KG1 (cell line): ENCODE data around the gene HSPA1A.

Experiments used
- DNase-seq: peaks from one replicate; lab custom pipeline; 2025; lab: John Stamatoyannopoulos, UW

Gene HSPA1A

DNA sequence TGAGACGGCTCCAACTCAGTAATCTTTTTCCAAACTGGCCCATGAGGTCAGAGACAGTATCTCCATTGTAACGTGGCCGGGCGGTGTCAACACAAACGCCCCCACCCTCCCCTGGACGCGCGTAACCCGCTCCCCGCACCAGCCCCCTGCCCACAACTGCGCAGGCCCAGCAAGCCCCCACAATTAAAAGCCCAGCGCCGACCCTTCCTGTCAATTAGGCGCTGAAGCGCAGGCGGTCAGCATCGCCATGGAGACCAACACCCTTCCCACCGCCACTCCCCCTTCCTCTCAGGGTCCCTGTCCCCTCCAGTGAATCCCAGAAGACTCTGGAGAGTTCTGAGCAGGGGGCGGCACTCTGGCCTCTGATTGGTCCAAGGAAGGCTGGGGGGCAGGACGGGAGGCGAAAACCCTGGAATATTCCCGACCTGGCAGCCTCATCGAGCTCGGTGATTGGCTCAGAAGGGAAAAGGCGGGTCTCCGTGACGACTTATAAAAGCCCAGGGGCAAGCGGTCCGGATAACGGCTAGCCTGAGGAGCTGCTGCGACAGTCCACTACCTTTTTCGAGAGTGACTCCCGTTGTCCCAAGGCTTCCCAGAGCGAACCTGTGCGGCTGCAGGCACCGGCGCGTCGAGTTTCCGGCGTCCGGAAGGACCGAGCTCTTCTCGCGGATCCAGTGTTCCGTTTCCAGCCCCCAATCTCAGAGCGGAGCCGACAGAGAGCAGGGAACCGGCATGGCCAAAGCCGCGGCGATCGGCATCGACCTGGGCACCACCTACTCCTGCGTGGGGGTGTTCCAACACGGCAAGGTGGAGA is at the start of gene HSPA1A, which contains the start of gene HSPA1L:
TSS of gene HSPA1A (plus strand) at position 519 of the 814 bp plus-strand sequence. CDS start at position 733, 214 bp downstream.
TSS of gene HSPA1L (minus strand) at position 259 of the 814 bp plus-strand sequence. CDS start 3,311 bp downstream, outside the sequence.
- DNase-seq = no peak

DNA sequence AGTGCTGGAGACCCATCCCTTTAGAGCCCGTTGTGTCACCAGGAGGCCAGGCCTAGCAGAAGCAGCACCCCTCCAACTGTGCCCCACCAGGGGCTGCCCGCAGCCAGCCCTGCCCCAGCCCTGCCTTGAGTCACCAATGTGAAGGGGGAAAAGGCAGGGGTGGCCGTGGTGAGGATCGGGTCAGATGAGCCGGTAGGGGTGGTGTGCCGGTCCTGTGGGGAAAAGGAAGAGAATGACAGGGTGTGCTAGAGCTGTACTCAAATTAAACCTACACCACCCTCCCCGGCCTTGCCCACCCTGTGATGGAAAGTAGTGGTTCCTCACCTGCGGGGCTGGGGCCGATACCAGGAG is 49.8 kb upstream of the HSPA1A start:
- no peak for DNase-seq

DNA sequence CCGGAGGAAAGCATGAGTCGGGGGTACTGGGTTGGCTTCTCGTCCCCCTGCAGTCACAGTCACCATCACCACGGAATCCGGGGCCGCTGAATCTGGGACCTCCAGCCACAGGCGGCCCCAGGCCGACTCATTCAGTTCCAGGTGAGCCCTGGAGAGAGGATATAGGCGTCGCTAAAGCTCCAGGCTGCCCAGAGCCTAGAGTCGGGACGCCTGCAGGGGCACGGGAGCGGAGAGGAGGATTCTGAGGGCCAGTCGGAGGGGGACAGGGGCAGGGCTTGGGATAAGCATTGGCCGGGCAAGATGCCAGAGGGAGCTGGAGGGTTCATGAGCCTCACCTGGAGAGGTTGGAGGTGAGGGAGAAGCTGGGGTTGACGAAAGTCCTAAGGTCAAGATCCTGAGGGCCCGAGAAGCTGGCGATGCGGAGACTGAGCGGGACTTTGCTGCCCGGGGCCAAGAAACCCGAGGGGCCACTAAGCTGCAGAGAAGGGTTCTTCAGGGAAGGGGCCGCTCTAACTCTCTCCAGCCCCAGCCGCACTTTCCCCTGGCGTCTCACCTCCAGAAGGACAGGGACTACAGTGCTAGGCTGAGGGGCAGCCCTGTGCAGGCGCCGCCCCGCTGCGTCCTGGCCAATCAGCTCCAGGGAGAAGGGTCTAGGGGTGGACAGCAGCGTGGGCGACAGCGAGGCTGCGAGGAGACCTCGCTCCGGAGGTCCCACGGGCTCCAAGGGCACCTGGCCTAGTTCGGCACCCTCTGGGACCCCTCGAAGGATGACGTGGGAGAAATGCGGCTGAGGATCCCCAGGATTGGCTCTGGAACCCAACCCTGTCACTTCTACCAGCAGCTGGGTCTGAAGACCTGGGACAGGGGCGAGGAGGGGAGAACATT is 49.2 kb upstream of the HSPA1A start:
- no peak for DNase-seq

DNA sequence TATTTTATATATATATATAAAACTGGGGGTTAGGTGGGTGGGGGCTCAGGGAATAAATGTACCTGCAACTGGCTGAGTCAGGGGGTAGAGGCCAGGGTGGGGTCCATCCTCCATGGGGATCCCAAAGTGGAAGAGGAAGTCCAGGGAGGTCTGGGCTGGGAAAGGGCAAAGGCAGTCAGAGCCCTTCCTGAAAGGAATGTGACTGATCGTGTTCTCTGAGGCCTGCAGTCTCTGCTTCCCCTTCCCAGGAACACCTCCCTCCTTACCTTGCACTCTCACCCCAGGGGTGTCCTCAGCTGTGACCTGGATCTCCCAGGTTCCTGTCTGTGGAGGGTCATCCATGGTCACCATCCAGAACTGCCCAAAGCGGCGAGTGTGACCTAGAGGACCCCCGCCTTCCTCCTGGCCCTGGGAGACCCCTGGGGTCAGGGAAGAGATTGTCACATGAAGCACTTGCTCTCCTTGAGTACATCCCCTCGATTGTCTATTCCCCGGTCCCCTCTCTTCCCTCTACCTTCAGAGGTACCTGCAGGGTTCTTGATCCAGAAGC is 48.2 kb upstream of the HSPA1A start:
- DNase-seq = no peak

DNA sequence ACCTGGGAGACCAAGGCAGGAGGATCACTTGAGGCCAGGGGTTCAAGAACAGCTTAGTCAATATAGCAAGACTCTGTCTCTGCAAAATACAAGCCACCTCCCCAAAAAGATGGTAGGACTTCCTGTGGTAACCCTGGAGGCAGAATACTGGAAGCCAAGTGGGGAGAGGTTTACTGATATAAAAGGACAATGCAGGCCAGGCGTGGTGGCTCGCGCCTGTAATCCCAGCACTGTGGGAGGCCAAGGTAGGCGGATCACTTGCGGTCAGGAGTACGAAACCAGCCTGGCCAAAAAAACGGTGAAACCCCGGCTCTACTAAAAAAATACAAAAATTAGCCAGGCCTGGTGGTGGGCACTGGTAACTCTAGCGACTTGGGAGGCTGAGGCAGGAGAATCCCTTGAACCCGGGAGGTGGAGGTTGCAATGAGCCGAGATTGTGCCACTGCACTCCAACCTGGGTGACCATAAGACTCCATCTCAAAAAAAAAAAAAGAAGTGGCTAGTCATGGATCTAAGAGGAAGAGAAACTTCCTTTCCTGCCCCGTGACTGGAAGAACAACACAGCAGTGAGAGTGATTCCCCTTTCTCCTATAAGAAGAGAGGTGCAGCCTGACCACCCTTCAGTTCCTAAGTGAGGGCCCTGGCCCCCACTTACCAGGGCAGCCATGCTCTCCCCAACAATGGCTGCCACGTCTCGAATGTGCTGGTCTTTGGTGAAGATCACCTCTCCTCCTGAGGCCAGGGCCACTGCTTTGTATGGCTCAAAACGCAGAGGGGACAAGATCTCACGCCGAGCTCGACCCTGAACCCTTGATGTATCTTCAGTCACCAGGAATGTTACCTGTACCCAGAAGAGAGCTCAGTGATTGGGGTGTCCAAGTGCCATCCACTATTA is 46.7 kb upstream of the HSPA1A start:
- DNase-seq = no peak

DNA sequence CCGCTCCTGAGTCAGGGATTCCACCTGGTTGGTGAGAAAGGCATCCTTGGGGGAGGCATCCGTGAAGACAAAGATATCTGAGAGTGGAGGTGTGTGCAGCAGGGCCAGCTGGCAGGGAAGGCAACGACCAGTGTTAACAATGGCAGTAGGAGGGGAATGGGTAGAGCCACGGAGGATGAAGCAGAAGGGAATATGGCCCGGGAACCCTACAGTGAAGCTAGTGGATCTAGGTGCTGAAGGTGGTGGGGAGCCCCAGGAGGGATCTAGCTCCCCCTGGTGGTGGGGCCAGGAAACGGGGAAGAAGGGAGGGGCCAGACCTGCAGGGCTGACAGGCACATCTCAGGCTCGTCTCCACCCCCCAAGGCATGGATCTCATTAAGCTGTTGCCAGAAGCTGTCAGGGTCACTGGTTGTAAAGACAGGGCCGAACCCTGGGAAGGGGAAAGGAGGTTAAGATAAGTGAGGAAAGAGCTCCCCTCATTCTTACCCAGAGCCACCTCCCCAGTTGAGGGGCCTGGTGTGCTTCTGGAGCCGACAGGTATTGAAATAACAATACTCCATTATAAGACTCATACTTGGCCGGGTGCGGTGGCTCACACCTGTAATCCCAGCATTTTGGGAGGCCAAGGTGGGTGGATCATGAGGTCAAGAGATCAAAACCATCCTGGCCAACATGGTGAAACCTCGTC is 45.5 kb upstream of the HSPA1A start:
- peak; percentile 72 for DNase-seq

DNA sequence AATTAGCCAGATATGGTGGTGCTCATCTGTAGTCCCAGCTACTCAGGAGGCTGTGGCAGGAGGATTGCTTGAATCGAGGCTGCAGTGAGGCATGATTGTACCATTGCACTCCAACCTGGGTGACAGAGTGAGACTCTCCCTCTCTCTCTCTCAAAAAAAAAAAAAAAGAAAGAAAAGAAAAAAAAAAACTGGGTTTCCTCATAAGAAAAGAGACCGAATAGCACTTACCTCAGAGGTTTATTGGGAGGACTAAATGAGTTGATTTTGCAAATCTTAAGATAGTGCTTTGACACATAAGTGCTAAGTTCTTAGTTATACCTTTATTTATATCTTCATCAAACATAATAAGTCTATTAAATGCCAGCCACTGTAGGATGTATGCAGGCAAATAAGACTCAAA is 44.5 kb upstream of the HSPA1A start:
- DNase-seq = no peak

DNA sequence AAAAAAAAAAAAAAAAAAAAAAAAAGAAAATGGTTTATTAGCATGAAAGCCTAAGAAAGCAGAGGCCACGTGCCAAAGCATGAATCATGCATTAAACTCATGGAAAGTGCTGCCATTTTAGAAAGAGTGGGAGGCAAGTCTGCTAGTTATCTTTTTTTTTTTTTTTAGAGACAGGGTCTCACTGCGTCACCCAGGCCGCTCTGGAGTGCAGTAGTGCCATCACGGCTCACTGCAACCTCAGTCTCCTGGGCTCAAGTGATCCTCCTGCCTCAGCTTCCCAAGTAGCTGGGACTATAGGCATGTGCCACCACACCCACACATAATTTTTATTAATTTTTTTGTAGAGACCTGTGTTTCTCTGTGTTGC is 43.4 kb upstream of the HSPA1A start:
- DNase-seq = no peak

DNA sequence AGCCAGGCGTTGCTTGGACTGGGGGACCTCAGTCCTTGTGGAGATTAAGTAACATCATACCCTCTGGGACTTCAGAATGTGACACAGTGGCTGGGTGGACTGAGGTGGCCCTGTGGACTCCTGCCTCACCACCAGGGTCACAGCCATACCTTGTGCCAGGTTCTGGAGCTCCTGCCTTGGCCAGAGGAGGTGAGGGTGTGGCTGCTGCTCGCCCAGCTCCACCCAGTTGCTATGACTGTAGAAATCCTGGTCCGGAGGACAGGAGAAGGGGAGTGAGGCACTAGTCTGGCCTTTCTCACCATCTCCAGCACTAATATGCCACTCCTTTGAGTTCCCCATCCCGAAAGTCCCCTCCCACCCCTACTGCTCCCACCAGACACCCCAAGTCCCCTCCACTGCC is 40.2 kb upstream of the HSPA1A start:
- DNase-seq = no peak

DNA sequence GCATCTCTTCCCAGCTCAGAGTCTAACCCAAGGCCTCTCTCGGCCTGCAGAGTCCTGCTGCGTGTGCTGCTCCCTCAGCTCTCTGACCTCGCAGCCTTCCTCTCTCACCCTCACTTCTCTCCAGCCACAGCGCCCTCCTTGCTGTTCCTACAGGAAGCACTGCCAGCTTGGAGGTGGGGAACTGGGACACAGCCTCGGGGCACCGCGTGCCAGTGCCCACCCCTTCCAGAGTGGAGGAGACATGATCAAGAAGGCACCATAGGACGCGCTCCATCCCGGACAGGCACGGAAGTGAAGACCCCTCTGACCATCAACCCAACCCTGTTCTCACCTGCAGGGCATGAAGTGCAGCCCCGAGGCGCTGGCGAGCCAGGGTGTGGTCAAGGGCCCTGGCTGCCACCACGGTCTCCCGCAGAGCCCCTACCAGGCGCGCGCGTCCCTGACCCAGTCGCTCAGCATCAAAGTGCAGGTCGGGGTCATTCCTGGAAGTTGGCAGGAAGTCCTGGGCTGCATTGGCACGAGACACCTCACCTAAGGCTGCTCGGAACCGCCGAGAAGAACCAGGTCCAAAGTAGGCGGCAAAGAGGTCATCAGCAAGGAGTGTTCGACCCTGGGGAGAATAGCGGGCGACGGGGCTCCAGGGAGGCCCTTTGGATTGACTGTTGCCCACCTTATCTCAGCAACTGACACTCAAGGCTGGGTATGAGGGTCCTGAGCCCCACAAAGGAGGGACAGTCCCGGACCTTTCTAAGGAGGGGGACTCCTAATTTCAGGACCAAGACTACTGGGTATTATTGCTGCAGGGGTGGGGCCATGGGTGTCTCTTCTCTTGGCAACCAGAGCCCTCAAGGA is 39.5 kb upstream of the HSPA1A start:
- DNase-seq = no peak

DNA sequence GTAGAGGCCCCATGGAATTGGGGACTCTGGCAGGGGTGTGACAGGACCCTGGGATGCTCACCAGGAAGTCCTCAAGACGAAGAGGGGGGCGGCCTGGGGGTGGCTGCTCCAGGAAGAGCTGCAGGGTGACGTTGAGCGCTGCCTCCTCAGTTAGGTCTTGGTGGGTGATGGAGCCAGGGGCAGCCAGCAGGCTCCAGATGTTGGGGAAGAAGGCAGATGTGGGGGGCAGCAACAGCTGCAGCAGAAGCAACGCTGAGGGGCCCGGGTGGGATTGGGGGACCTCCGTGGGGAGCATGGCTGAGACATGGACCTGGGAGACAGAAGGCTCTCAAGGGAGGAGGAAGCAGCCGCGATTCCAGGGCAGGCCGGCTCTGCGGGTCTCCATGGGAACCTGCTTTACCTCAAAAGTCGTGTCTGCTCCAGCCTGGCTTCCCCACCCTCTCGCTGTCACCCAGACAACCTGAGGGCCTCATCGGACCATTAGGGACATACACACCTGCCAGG is 38.8 kb upstream of the HSPA1A start:
- no peak for DNase-seq

DNA sequence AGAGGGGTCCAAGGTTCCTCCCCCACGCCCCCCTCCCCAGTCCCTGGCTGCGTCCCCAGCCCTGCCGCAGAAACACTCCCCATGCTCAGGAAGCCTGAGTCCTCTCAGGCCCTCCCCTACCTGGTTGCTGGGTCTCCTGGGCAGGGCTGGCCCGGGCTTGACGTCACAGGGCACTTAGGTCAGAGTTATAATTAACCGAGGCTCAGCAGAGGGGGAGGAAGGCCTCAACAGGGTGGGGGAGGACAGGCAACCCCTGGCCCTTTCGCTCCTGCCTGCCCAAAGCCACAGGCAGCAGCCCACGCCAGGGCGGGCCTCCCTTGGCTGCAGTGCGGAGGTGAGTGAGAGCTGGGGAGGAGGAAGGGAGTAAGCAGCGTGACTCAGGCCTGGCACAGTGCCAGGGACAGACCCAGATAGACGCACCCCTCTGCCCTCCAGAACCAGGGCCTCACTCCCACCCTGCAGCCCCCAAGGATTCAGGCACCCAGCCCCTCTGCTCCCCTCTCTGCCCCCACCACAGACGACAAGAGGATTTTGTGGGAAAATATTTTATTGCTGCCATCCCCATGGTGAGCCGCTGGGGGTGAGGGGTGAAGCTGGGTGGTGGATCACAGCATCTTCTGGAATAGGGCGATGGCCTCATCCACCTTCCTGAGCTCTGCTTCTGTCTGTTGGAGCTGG is 38.2 kb upstream of the HSPA1A start, which contains the start of gene VWA7:
TSS of gene VWA7 (minus strand) at position 340 of the 678 bp plus-strand sequence. CDS start 549 bp downstream, outside the sequence.
- DNase-seq = peak; percentile 26

DNA sequence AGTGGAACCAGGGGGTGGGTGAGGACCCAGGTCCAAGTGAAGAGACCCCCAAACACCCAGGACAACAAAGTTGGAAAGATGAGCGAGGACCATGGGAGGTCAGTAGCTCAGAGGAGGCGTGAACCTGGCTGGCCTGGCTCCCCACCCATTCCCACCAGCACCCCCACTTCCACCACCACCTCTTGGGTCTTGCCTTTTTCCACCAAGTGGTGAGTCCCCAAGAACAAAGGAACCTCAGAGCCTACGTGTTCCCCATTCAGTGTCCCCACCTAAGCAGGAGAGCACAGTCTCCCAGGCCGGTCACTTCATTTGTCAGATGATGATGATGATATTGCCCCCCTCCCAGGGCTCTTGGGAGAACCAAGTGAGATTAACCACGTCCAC is 37.7 kb upstream of the HSPA1A start:
- no peak for DNase-seq

DNA sequence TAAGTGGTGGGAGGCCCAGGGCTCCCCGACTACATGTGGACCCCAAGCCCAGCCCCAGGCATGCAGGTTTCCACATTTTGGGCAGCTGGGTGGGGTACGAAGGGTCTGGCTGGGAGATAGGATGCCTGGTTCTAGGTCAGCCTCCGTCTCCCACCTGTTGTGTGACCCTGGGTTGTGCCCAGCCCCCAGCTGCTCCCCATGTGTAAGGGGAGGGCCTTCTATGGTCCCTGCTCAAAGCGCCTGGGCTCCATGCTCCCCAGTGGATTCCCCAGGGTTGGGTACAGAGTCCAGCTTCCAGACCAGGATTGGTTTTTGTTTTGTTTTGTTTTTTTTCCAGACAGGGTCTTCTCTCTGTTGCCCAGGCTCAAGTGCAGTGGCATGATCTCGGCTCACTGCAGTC is 37.1 kb upstream of the HSPA1A start:
- no peak for DNase-seq

DNA sequence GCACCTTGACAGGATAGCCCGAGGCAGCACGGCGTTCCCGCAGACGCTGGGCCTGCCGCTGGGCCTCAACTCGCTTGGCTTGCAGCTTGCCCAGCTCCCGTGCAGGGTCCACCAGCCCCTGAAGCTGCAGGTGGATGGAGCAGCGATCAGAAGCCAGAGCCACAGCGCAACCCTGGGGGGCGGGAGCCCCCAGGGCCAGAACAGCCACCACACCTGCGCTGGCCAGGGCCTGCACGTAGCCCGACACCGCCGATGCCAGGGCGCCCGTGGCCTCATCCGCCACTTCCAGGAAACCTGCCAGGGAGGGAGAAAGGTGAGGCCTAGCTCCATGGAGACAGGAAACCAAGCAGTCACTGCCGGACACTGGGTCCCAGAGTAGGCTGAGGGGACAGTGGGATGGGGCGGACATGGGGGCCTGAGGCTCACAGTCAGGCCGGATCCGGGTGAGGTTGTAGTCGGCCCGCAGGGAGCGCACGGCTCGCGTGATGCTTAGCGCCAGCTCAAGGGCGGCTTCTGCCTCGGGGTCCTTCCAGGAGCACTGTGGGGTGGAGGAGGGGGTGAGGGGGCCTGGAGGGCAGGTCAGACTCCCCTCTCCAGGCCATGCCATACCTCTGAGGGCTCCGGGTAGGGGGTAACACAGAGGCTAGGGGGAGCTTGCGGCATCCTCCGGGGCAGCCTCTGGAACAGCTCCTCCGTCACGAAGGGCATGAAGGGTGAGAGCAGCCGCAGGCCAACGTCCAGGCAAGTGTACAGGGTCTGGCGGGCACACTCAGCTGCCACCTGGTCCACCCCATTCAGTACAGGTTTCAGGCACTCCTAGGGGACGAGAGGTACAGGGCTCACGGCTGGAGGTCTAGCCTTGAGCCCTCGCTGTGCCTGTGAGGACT is 36.1 kb upstream of the HSPA1A start:
- DNase-seq = no peak

DNA sequence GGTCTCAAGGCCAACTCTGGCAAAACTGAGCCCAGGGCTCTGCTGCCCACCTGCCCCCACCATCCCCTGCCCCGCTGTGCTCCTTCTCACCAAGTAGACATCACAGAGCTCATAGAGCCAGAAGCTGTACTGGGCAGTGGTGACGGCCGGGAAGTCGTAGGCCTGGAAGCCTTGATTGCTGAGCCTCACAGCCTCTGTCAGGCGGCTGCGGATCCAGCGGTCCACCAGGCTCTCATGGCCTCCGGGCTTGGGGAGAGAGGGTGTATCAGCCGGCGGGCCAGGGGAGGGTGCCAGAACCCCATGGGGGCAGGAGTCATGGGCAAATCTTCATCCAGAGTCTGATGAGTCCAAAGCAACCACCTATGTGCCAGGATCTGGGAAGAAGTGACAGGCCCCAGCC is 35.4 kb upstream of the HSPA1A start:
- no peak for DNase-seq

DNA sequence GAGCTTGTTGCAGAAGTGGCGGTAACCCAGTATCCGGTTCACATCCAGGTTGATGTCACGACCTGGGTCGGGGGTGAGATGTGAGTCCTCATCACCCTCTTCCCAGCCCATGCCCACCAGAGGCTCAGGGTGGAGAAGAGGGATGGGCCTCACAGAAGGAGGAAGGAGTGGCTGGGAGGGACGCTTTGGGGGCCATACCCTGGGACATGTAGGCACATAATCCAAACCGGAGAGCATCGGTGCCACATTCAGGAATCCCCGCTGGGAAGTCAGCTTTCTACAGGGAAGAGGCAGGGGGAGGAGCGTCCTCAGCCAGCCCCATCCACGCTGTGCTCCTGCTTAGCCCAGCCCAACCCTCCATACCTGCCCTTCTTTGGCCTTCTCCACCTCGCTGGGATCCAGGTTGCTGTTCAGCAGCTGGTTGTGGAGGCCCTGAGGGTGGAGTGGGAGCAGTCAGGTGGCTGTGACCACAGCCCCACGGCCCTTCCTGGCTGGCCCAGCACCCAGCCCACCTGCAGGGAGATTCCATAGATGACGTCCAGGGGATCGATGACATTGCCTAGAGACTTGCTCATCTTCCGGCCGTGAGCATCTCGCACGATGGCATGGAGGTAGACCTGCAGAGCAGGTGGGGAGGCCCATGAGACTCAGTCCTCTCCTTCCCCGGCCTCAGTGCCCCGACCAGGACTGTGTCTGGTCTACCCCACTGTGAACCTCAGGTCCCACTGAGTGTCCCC is 34.7 kb upstream of the HSPA1A start:
- no peak for DNase-seq
